GM23248 (cell line): Measurements from ENCODE around the gene MAP3K5.

Source experiments
- EZH2 ChIP-seq: fragments of 200-600 bp; sonication (generic); IDR thresholded peaks from 2 replicates; pipeline ENCODE4 v1.6.1; 2018; ENCODE audit warnings: antibody characterized with exemption, mild to moderate bottlenecking; ENCODE audit not compliant: insufficient read depth, poor library complexity, severe bottlenecking
- EZH2phosphoT487 ChIP-seq: fragments of 200-600 bp; sonication (generic); IDR thresholded peaks from 2 replicates; pipeline ENCODE4 v1.6.1; 2018; ENCODE audit warnings: antibody characterized with exemption, moderate library complexity, mild to moderate bottlenecking, low read depth; ENCODE audit not compliant: insufficient read depth

- no peak for TF ChIP-seq EZH2
- no peak for TF ChIP-seq EZH2phosphoT487
Observed at GRCh38 chr6:136587527-136587926, 204.8 kb downstream of the MAP3K5 start.
